Measurements from ENCODE around the gene ZCCHC7. TPM values are rescaled to one million over a fixed set of nuclear protein-coding genes. Genes with fewer than 3 reads are reported as not detected.
A peak's percentile ranks its signal among the peaks of the same experiment; 100 is the strongest.

Gene ZCCHC7
- total and polyA plus RNA-seq, 10 of the 15 experiments (the other 5 are each of a cell fraction or from before 2014, with no cell fraction given): 42.9 to 178 (median 53.3) TPM

- no peak for TF ChIP-seq SUZ12 (IDR thresholded peaks at IDR 0.05; ENCODE audit: unreplicated experiment)
- peak; percentile 96 to 97 for TF ChIP-seq IKZF2 (IDR thresholded peaks at IDR 0.05)
- peak; percentile 81 for TF ChIP-seq TAF1 (IDR thresholded peaks at IDR 0.05; ENCODE audit: borderline replicate concordance, low read depth, low read length)
- TF ChIP-seq MTA3 (IDR thresholded peaks at IDR 0.05; ENCODE audit: borderline replicate concordance, low read length): no peak
- TF ChIP-seq NFXL1 (IDR thresholded peaks at IDR 0.05; ENCODE audit: borderline replicate concordance): no peak
- no peak for TF ChIP-seq STAT3 (IDR thresholded peaks at IDR 0.05; ENCODE audit: low read depth, low read length)
- TF ChIP-seq, protein P1, sequence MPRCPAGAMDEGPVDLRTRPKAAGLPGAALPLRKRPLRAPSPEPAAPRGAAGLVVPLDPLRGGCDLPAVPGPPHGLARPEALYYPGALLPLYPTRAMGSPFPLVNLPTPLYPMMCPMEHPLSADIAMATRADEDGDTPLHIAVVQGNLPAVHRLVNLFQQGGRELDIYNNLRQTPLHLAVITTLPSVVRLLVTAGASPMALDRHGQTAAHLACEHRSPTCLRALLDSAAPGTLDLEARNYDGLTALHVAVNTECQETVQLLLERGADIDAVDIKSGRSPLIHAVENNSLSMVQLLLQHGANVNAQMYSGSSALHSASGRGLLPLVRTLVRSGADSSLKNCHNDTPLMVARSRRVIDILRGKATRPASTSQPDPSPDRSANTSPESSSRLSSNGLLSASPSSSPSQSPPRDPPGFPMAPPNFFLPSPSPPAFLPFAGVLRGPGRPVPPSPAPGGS (IDR thresholded peaks at IDR 0.05; ENCODE audit: borderline replicate concordance, insufficient read depth, low read depth, low read length, poor library complexity, severe bottlenecking): peak; percentile 90
- TF ChIP-seq NFIC (IDR thresholded peaks at IDR 0.05; ENCODE audit: low read depth, low read length): no peak
- no peak for TF ChIP-seq SREBF1 (IDR thresholded peaks at IDR 0.05; ENCODE audit: low read length)
- TF ChIP-seq RAD21 (IDR thresholded peaks at IDR 0.05; ENCODE audit: insufficient read depth, low read depth, low read length): no peak; the same call in 1 of the 2 replicates
- peak in 2 of 3 experiments; percentile 31 to 33; a peak in 2 of 6 replicates for TF ChIP-seq CTCF (IDR thresholded peaks at IDR 0.05 in 2 of 3, conservative IDR thresholded peaks at IDR 0.05 in 1 of 3; ENCODE audit: control insufficient read depth in 2 of 3, extremely low read depth in 1 of 3, insufficient read depth in 1 of 3, low read depth in 3 of 3, low read length in 3 of 3)
- TF ChIP-seq DPF2 (IDR thresholded peaks at IDR 0.05): peak; percentile 50; the same call in 1 of the 2 replicates
- TF ChIP-seq, protein P2, sequence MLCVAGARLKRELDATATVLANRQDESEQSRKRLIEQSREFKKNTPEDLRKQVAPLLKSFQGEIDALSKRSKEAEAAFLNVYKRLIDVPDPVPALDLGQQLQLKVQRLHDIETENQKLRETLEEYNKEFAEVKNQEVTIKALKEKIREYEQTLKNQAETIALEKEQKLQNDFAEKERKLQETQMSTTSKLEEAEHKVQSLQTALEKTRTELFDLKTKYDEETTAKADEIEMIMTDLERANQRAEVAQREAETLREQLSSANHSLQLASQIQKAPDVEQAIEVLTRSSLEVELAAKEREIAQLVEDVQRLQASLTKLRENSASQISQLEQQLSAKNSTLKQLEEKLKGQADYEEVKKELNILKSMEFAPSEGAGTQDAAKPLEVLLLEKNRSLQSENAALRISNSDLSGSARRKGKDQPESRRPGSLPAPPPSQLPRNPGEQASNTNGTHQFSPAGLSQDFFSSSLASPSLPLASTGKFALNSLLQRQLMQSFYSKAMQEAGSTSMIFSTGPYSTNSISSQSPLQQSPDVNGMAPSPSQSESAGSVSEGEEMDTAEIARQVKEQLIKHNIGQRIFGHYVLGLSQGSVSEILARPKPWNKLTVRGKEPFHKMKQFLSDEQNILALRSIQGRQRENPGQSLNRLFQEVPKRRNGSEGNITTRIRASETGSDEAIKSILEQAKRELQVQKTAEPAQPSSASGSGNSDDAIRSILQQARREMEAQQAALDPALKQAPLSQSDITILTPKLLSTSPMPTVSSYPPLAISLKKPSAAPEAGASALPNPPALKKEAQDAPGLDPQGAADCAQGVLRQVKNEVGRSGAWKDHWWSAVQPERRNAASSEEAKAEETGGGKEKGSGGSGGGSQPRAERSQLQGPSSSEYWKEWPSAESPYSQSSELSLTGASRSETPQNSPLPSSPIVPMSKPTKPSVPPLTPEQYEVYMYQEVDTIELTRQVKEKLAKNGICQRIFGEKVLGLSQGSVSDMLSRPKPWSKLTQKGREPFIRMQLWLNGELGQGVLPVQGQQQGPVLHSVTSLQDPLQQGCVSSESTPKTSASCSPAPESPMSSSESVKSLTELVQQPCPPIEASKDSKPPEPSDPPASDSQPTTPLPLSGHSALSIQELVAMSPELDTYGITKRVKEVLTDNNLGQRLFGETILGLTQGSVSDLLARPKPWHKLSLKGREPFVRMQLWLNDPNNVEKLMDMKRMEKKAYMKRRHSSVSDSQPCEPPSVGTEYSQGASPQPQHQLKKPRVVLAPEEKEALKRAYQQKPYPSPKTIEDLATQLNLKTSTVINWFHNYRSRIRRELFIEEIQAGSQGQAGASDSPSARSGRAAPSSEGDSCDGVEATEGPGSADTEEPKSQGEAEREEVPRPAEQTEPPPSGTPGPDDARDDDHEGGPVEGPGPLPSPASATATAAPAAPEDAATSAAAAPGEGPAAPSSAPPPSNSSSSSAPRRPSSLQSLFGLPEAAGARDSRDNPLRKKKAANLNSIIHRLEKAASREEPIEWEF (IDR thresholded peaks at IDR 0.05; ENCODE audit: insufficient replicate concordance, low read depth, low read length): peak; percentile 48
- TF ChIP-seq SMAD5 (IDR thresholded peaks at IDR 0.05; ENCODE audit: low read depth): peak; percentile 71
- no peak for TF ChIP-seq E4F1 (IDR thresholded peaks at IDR 0.05; ENCODE audit: borderline replicate concordance, partially characterized antibody)
- TF ChIP-seq, protein P3, sequence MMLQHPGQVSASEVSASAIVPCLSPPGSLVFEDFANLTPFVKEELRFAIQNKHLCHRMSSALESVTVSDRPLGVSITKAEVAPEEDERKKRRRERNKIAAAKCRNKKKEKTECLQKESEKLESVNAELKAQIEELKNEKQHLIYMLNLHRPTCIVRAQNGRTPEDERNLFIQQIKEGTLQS (IDR thresholded peaks at IDR 0.05; ENCODE audit: borderline replicate concordance, extremely low read depth, low read depth, low read length): no peak
These were observed 250.7 kb downstream of the ZCCHC7 start (continued) for GRCh38 chr9:37370968-37371563.

Data from GM12878 (cell line).